ENCODE results near the gene EZH2.

DNA sequence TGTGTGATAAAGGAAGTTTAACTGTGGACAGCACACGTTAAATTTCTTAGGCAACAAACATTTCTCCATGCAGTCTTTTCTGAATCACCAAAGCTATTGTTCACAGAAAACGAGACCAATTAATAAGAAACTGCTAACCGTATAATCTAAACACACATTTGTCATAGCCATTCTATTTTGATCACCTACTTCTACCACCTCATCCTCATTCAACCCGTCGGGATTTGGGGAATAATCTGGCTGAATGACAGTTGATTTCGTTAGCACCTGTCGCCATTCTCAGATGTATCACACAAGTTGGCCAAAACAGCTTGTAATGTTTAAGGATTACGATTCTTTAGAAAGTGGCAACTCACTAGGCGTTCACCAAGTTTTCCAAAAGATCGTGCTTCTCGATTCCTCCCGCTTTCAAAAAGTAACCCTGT, 1.2 kb downstream of the EZH2 start:
- TF ChIP-seq CTCF (conservative IDR thresholded peaks at IDR 0.05 in 1 of 2, IDR thresholded peaks at IDR 0.05 in 1 of 2; ENCODE audit: low read depth in 1 of 2, low read length in 2 of 2): no peak
- TF ChIP-seq EZH2 (IDR thresholded peaks at IDR 0.05; ENCODE audit: low read length, missing control alignments): no peak
